Measurements from ENCODE around the gene CD200R1.

DNA sequence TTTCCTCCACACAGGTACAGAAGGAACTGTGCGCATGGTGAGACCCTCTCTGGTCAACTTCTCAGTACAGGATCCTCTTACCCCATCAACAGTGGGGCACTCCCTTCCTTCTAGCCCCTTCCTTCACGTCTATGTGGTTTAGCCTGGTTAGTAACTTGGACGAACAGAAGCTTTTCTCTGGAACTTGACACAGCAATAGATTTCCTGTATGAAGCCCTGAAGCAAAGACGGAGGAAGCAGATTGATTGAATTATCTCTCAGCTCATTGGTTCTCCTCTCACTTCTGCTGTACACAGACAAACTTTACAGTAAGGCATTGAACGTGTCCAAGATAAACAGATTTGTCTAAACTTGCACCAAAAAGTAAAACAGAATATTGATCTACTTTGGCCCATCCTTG is at the start of gene CD200R1:
- TF ChIP-seq SIN3A (IDR thresholded peaks at IDR 0.05; ENCODE audit: borderline replicate concordance, insufficient read depth, low read length) (no peak), TAF1 (IDR thresholded peaks at IDR 0.05; ENCODE audit: borderline replicate concordance, insufficient read depth, low read length) (no peak), POLR2AphosphoS5 (IDR thresholded peaks at IDR 0.05; ENCODE audit: low read depth, low read length) (no peak), FOXP2 (optimal IDR thresholded peaks at IDR 0.05; ENCODE audit: borderline replicate concordance, extremely low read depth, extremely low read length, insufficient read depth) (no peak)
- TF ChIP-seq, protein P1, sequence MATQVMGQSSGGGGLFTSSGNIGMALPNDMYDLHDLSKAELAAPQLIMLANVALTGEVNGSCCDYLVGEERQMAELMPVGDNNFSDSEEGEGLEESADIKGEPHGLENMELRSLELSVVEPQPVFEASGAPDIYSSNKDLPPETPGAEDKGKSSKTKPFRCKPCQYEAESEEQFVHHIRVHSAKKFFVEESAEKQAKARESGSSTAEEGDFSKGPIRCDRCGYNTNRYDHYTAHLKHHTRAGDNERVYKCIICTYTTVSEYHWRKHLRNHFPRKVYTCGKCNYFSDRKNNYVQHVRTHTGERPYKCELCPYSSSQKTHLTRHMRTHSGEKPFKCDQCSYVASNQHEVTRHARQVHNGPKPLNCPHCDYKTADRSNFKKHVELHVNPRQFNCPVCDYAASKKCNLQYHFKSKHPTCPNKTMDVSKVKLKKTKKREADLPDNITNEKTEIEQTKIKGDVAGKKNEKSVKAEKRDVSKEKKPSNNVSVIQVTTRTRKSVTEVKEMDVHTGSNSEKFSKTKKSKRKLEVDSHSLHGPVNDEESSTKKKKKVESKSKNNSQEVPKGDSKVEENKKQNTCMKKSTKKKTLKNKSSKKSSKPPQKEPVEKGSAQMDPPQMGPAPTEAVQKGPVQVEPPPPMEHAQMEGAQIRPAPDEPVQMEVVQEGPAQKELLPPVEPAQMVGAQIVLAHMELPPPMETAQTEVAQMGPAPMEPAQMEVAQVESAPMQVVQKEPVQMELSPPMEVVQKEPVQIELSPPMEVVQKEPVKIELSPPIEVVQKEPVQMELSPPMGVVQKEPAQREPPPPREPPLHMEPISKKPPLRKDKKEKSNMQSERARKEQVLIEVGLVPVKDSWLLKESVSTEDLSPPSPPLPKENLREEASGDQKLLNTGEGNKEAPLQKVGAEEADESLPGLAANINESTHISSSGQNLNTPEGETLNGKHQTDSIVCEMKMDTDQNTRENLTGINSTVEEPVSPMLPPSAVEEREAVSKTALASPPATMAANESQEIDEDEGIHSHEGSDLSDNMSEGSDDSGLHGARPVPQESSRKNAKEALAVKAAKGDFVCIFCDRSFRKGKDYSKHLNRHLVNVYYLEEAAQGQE (IDR thresholded peaks at IDR 0.05; ENCODE audit: insufficient read depth in 1 of 2, low read depth in 2 of 2, low read length in 2 of 2) = no peak

All from PFSK-1 (cell line).